Osteocyte (in vitro differentiated cells): ENCODE results near the gene TTF2. TPM values are rescaled to one million over a fixed set of nuclear protein-coding genes. Genes with fewer than 3 reads are reported as not detected.
"Not testable (repeated sequence)": the region's sequence is repeated elsewhere in the genome, so short reads cannot be mapped to it uniquely, and the experiment has no call there.

Experiments
- DNase-seq: peaks from one replicate; pipeline ENCODE4 v3.0.0; 2021; ENCODE audit warnings: mixed read lengths; ENCODE audit not compliant: unreplicated experiment; ENCODE audit errors: extremely low spot score
- H3K27ac Mint-ChIP-seq: one replicate; pipeline ENCODE4 v1.8.0; 2021; ENCODE audit warnings: mild to moderate bottlenecking, mixed read lengths; ENCODE audit not compliant: unreplicated experiment
- H3K27me3 Mint-ChIP-seq: one replicate; pipeline ENCODE4 v1.8.0; 2021; ENCODE audit warnings: mixed read lengths; ENCODE audit not compliant: unreplicated experiment
- H3K36me3 Mint-ChIP-seq: one replicate; pipeline ENCODE4 v1.8.0; 2021; ENCODE audit warnings: mixed read lengths; ENCODE audit not compliant: unreplicated experiment
- H3K4me1 Mint-ChIP-seq: one replicate; pipeline ENCODE4 v1.8.0; 2021; ENCODE audit warnings: mixed read lengths; ENCODE audit not compliant: unreplicated experiment
- H3K4me3 Mint-ChIP-seq: one replicate; pipeline ENCODE4 v1.8.0; 2021; ENCODE audit warnings: mild to moderate bottlenecking, moderate library complexity, mixed read lengths; ENCODE audit not compliant: unreplicated experiment
- H3K9me3 Mint-ChIP-seq: one replicate; pipeline ENCODE4 v1.8.0; 2021; ENCODE audit warnings: mixed read lengths; ENCODE audit not compliant: unreplicated experiment
- total RNA-seq: library from RNA; stranded (reverse); gene quantifications from 2 replicates; pipeline ENCODE4 v1.2.1, GENCODE V29; 2021
- TF ChIP-seq, protein P1 (sequence below): fragments of 200-600 bp; sonication (generic); IDR thresholded peaks from 2 replicates; pipeline ENCODE4 v1.5.0; 2021; ENCODE audit warnings: antibody characterized with exemption, mild to moderate bottlenecking, moderate library complexity

TTF2 gene
- total RNA-seq, 1 donor from 2014 or later, result 17.4 TPM

DNA sequence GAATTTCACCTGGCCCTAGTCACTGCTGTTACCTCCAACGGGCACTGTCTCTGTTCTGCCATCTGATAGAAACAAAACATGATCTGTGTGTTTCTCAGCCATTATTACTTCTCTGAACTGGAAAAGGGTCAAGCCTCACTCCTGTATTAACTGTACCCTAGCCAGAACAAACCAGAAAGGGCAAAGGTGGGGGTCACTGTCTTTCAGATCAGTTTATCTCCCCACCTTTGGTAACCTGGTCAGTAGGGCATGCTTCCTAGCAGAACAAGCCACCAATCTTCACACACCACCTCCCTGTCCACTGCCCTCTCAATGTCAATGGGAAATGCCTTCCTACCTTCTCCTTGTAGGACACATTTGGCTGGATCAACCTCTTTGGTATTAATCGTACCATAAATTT, 57.6 kb downstream of the TTF2 start:
- H3K27me3 Mint-ChIP-seq, result no peaks in the 10 kb centered on the region
- peaks cover 14% of the 10 kb centered on the region for H3K4me1 Mint-ChIP-seq
- TF ChIP-seq, protein P1, sequence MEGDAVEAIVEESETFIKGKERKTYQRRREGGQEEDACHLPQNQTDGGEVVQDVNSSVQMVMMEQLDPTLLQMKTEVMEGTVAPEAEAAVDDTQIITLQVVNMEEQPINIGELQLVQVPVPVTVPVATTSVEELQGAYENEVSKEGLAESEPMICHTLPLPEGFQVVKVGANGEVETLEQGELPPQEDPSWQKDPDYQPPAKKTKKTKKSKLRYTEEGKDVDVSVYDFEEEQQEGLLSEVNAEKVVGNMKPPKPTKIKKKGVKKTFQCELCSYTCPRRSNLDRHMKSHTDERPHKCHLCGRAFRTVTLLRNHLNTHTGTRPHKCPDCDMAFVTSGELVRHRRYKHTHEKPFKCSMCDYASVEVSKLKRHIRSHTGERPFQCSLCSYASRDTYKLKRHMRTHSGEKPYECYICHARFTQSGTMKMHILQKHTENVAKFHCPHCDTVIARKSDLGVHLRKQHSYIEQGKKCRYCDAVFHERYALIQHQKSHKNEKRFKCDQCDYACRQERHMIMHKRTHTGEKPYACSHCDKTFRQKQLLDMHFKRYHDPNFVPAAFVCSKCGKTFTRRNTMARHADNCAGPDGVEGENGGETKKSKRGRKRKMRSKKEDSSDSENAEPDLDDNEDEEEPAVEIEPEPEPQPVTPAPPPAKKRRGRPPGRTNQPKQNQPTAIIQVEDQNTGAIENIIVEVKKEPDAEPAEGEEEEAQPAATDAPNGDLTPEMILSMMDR, result no peak
- H3K36me3 Mint-ChIP-seq, result peaks cover 2% of the 10 kb centered on the region
- H3K9me3 Mint-ChIP-seq, result no peaks in the 10 kb centered on the region
- H3K4me3 Mint-ChIP-seq, result no peak overlapping the region
- no peak for DNase-seq
- H3K27ac Mint-ChIP-seq, result no peak overlapping the region

DNA sequence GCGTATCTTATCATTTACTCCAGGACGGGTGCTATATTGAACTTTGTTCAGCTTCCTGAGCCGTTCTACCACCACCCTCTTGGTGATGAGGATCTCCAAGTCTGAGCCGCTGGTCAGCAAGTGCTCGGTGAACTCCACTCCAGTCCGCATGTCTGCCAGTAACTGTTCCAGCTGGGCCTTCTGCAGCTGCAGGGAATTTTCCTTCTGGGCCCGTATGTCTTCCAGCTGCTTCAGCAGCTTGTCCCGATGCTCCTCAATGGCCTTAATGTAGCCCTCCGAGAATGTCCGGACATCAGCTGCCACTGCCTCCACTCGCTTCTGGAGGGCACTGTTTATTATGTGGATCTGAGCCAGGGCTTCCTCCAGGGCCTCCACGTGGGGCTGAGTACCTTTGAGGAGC, 58.0 kb downstream of the TTF2 start:
- no peak for DNase-seq
- Mint-ChIP-seq H3K4me3 (no peak overlapping the region), H3K9me3 (no peaks in the 10 kb centered on the region), H3K36me3 (peaks cover 2% of the 10 kb centered on the region), H3K4me1 (peaks cover 14% of the 10 kb centered on the region), H3K27me3 (no peaks in the 10 kb centered on the region), H3K27ac (no peak overlapping the region)
- TF ChIP-seq, protein P1, result no peak

DNA sequence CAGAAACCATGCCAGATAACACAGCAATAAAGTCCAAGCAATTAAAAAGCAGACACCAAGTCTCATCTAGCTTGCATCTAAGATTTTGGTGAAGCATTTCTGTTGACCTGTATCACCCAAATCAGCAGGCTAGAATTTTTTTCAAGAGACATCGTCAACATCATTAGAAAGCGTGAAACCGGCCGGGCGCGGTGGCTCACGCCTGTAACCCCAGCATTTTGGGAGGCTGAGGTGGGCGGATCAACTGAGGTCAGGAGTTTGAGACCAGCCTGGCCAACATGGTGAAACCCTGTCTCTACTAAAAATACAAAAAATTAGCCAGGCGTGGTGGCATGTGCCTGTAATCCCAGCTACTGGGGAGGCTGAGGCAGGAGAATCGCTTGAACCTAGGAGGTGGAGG, 59.0 kb downstream of the TTF2 start:
- H3K4me1 Mint-ChIP-seq, result peaks cover 14% of the 10 kb centered on the region
- H3K4me3 Mint-ChIP-seq, H3K27me3 Mint-ChIP-seq, H3K9me3 Mint-ChIP-seq, H3K36me3 Mint-ChIP-seq, H3K27ac Mint-ChIP-seq, DNase-seq: not testable (repeated sequence)

DNA sequence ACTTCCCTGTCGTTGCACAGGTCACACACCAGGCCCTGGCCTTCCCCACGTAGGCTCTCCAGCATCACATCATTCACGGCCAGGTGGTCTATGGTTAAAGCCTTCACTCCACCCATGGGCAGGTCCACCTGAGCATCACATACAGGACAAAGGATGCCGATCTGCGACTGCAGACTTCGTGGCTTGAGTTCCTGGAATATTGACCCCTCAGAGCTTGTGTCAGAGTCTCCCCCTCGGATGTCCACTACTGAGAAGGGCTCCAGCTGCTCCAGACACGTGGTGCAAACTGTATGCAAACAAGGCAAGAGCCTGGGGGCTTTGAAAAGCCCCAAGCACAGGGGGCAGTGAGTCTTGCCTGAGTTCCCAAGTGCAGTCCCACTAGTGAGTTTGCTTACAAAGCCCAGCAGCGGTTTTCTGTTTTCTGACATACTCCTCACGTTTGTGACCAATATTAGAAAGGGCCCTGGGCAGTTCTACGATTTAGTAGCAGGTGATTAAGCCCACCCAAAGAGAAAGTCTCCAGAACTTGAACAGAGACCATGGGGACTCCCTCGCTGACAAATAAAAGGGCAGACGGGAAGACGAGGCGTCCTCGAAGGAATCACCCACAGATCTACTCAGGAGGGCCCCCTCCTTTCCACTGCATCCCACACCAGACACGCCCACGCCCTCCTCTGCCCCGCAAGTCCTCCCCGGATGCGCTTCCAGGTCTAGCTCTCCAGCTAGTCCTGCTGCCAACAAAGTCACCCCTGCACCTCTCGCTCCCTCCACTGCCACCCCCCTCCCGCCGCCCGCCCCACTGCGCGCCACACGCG, 60.9 kb downstream of the TTF2 start:
- Mint-ChIP-seq H3K27me3 (no peaks in the 10 kb centered on the region), H3K27ac (peak overlapping the region; percentile 81), H3K4me3 (peak overlapping the region; percentile 85), H3K4me1 (peaks cover 13% of the 10 kb centered on the region), H3K36me3 (no peaks in the 10 kb centered on the region), H3K9me3 (no peaks in the 10 kb centered on the region)
- peak; percentile 81 for DNase-seq
- TF ChIP-seq, protein P1, result no peak

DNA sequence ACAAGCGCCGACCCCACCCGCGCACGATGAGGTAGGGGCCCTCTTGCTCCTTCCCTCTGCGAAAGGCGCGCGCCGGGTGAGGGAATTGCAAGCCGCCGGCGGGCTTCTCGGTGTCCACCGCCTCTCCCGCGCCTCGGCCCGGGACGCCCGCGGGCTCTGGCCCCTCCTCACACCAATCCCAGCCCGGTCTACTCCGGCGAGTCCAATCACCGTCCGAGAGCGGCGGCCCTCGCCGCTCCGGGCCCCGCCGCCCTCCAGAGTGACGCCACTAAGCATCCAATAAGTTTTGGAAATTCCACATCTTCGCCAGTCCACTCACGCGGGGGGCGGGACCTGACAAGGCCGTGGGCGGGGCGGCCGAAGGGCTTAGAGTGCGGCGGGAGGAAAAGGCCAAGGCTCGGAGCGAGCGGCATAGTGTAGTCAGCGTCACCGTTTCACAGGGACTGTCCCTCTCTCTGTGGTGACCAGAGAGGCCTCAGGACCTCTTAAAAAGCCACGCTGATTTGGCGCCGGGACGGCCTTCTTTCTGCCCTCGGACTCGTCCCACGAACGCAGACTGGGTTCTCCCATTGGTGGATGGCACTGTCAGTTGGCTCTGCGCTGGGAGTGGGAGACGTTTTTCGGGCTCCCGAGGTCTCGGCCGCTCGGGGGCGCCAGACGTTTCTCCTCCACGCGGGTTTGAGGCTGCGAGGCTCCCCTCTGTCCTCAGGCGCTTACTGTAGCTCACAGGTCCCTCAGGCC, 61.6 kb downstream of the TTF2 start, which contains the start of gene TRIM45:
Gene TRIM45, minus strand, starts transcription at position 161 of the 741 bp plus-strand sequence. CDS start 548 bp downstream, outside the sequence.
- no peaks in the 10 kb centered on the region for H3K27me3 Mint-ChIP-seq
- no peaks in the 10 kb centered on the region for H3K9me3 Mint-ChIP-seq
- peak; percentile 98 for DNase-seq

More for the DNA sequence above, 61.6 kb downstream of the TTF2 start, which contains the start of gene TRIM45:
- H3K4me3 Mint-ChIP-seq, result peak within 1 kb of the TSS; percentile 85
- peaks cover 11% of the 10 kb centered on the region for H3K4me1 Mint-ChIP-seq
- peak within 1 kb of the TSS; percentile 95 for H3K27ac Mint-ChIP-seq
- H3K36me3 Mint-ChIP-seq, result no peaks in the 10 kb centered on the region
- TF ChIP-seq, protein P1, result peak; percentile 91
